ENCODE results near the gene CLEC5A.

- no peak for TF ChIP-seq CTCF (conservative IDR thresholded peaks at IDR 0.05)
- no peak for TF ChIP-seq ZFX (IDR thresholded peaks at IDR 0.05)
Measured at GRCh38 chr7:141956084-141956483, 9.3 kb upstream of the CLEC5A start.
